ENCODE data around the gene SRC.
A peak's percentile ranks its signal among the peaks of the same experiment; 100 is the strongest.

The SRC gene

DNA sequence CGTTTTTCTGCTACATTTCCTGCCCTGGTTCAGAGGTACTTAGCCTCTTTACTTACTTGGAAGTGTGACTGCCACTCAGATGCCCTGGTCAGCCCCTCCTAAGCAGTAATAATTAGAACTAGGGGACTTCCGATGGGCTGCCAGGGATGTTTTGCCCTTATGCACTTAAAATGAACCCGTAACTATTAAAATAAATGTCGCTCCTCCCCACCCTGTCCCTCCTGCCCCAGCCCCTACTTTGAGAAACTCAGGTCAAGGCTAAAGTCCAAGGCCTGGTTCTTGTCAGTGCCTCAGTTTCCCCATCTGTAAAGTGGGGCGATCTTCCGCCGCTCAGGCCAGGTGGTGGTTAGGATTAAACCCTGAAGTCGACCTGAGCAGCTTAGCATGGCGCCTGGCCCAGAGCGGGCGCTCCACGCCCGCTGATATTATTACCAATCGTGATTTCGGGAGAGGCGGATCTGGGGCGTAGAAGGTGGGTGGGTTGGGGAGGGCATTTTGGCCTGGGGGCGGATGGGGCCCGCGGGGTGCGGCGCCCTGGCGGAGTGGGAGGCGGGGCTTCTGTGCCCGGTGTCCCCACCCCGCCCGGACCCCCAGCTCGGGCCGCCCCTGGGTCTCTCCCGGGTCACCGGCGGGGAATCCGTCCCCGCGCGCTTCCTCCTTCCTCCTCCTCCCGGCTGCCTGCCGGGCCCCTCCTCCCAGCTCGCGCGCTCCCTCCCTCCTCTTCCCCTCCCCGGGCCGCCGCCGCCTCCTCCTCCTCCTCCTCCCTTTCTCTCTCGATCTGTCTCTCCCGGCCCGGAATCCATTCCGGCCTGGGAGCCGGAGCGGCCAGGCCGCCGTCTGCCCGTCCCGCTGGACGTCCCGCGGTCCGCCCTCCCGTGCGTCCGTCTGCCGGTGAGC, at the start of gene SRC:
SRC (plus strand) TSS at position 802 of the 897 bp plus-strand sequence. CDS start 38,014 bp downstream, outside the sequence.
- DNase-seq, result peak; percentile 47 to 53

DNA sequence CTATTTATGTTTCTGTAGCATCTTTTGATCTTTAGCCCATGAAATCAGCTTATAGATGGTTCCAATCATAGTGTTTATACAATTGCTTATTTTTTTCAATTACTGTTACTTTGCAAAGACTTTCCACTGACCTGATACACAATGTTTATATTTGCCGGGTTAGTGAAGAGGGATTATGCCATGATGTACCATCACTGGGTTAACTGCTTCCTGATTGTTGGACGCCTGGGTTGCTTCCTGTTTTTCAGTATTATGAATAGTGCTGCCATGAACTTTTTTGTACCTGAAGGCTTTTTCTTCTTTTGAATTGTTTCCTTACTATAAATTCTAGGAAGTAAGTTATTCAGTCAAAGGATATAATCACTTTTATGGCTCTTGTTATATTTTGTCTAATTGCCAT, 49.6 kb upstream of the SRC start:
- DNase-seq, result no peak

DNA sequence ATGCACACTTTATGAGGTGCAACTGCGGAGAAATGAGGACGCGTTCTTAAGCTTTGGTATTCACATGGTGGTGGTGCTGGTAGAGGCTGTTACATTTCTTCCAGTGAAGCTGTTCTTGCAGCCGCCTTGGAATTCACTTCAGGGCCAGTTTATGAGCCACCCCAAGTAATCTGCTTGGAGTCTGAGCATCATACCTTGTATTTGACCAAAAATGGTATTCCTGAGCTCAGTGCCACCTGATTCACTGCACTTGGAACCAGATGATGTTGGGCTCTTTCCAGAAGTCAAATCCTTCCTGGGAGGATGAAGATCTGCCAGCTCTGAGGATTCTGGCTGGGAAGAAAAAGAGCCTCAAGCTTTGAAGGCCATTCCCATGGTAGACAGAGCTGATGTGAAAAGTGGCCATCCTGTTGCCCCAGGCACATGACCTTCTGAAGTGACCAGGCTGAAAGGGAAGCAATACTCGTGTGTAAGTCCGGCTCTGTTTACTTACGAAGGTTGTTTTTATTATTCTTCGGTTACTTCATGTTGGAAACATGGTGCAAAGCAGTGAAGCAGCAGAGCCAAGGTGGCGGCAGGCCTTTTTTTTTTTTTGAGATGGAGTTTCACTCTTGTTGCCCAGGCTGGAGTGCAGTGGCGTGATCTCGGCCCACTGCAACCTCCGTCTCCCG, 48.7 kb upstream of the SRC start:
- DNase-seq, result no peak

DNA sequence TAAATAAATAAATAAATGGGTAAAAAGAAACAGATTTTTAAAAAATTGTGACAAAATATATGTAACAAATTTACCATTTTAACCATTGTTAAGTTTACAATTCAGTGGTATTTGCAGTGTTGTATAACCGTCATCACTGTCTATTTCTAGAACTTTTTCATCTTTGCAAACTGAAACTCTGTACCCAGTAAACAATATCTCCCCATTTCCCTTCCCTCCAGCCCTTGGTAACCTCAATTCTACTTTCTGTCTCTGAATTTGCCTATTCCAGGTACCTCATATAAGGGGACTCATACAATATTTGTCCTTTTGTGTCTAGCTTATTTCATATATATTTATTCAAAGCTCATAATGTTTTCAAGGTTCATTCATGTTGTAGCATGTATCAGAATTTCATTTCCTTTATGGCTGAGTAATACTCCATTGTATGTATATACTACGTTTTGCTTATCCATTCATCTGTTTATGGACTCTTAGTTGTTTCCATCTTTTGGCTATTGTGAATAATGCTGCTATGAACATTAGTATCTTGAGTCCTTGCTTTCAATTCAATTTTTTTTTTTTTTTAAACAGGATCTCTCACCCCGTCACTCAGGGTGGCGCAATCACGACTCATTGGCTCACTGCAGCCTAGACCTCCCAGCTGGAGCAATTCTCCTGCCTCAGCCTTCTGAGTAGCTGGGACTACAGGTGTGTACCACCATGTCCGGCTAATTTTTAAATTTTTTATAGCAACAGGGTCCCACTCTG, 47.6 kb upstream of the SRC start:
- no peak for DNase-seq

DNA sequence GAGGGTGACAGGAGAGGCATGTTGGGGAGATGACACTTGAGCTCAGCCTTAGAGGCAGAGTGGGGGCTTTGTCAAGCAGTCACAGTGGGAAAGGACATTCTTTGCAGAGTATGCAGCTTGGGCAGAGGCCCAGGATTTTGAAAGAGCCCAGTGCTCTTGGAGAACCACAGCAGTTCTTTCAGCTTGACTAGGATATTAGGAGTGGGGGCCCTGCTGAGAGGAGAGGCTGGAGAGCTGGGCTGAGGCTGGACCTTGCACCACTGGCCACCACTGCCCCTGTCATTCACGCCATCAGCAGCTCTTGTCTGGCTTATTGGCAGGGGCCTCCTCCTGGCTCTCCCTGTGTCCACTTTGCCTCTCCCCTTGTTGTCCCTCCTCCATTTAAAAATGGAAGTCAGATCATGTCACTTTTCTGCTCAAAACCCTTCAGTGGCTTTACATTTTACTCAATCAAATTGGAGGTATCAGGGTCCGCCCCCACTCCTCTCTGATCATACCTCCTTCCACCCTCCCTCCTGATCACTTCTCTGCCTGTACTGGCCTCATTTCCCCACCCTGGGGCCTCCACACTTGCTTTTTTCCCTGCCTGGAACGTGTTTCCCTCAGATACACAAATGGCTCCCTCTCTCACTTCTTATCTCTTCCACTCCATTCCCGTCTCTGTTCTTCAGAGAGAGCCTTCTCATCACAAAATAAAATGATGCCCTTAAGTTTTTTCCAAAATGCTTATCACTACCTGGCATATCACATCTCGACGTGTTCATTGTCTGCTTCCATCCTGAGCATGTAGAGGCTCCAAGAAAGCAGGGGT, 46.0 kb upstream of the SRC start:
- no peak for DNase-seq

DNA sequence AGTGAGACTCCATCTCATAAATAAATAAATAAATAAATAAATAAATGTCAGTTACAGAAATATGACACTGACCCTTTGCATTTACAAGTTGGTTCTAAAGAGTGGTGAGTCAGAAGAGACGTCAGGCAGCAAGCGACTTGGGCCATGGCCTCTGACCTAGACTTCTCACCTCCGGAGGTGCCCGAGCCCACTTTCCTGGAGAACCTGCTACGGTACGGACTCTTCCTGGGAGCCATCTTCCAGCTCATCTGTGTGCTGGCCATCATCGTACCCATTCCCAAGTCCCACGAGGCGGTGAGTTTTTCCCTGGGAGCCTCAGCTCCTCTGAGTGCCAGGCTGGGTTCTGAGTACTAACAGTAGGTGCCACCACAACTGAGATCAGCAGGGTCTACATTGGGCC, 44.8 kb upstream of the SRC start:
- no peak for DNase-seq

DNA sequence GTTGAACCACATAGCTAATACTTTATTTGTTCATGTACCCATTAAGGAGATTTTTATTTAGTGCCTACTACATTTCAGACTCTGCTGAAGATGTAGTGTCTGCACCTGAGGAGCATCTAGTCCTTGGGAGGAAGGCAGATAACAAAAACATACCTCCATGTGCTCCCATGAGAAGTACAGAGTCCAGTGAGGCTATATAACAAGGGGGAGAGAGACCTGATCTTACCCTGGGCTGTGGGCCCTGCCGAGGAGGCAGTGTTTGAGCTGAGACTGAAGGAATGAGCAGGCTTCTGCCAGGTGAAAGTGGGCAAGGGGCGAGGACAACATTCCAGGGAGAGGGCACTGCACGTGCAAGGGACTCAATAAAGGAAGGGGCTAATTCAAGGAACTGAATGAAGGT, 44.4 kb upstream of the SRC start:
- no peak for DNase-seq

DNA sequence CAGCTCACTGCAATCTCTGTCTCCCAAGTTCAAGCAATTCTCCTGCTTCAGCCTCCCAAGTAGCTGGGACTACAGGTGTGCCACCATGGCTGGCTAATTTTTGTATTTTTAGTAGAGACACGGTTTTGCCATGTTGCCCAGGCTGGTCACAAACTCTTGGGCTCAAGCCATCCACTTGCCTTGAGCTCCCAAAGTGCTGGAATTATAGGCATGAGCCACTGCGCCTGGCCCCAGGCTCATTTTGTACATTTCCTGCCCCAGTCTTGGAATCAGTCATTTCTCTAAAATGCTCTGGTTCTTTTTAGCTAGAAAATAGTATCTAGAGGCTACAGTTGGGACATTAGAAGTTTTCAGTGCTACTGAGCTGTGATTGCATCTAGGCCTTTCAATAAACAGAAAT, 43.0 kb upstream of the SRC start:
- no peak for DNase-seq

DNA sequence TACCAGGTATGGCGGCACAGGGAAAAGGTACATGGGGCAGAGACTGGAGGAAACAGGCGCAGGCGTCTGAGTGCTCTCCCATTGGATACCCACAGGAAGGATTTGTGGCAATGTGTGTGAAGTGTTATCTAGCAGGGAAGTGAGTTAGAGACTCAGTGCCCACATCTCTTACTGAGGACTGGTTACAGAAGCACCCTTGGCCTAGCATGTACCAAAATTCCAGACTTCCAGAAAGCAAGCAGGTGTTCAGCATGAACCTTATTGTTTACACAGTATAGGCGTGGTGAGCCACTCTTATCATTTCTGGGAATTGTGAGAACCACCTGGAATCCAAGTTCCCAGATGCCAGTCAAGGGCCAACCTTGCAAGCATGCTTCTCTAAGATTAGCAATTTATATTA, 42.3 kb upstream of the SRC start:
- no peak for DNase-seq

DNA sequence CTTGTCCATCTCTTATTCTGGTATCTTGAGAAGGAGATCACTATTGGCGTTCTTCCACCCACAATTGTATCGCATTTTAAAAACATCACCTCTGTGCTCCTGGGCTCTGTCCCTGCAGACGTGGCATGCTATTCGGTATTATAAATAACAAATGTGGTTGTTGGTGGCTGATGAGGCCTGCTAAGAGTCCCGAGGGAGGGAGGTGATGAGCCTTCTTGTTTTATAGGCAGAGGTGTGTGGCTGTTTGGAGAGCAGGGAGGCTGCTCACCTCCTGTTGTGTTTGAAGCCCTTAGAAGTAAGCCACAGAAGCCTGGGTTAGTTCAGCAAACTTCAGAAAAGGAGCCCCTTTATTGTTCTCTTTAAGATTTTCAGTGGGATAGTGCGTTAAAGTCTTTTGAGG, 40.9 kb upstream of the SRC start:
- no peak for DNase-seq

DNA sequence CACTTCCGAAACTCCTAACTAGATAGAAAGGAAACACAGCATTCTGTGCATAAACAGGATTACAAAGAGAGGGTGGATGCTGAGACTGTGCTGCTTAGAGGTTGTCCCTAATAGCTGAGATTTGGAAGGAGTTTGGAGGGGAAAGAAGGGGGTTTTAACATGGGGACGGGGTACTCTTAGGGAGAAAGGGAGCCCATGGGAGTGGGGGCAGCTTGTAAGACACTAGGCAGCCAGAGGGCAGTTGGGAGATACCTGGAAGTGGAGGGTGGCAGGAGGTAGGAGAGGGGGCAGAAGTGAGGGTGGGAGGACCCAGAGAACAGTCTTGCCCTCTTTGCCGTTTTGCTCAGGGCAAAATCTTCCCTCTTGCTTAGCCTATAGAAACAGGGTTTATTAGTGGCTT, 40.1 kb upstream of the SRC start:
- no peak for DNase-seq

DNA sequence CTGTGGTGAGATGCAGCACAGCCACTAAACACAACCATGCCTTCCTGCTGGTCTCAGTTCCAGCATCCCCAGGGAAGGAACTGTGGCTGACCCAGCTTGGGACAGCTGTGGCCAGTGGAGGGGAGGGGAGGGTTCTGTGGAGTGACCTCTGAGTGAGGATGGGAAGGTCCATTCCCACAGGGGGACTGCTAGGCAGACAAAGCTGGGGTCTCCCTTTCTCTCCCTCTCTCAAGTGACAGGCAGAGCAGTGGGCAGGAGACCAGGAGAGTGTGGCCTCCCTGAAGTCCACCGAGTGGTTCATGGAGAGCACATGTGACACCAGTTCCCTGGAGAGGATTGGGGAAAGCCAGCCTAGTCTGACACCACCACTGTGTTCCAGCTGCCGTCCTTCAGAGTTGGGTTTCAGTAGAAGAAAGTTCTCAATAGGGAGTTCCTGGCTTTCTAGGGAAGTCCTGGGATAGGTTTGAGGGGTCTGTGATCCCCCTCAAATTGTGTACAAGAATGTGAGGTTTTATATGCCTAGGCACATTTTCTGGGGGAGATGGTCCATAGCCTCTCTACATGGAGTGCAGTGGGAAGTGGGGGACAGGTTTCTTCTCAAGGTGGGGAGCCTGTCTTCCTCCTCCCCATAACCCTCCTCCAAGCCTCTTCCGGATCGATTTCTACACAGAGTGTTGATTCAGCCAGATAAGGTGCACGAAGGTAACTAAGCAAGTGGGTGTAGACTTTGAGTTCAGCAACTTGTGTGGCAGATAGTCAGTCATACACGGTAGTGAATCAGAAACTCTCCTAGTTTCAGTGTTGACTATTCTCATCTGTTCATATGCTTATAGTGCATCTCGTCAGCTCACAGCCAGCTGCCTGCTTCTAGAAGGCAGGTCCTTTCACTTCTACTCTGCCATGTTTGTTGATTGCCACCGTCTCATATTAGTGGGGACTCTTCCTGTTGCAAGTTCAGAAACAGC, 37.6 kb upstream of the SRC start:
- DNase-seq, result no peak

DNA sequence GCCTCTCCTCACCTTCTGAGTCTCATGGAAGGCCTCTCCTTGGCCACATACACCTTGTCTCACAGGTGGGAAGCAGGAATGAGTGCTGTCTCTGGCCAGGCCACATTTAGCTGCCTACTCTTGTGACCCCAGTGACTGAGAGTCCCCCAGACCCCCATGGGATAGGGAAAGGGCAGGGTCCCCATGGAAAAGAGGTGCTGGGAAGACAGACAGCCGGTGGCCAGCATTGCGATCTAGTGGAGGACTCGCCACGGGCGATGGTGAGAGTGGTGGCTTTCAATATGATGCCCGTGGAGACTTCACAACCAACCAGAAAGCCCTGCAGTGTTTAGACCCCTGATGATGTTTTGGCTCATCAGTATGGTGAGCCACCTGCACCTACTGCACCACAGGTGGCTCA, 36.6 kb upstream of the SRC start:
- DNase-seq, result no peak

DNA sequence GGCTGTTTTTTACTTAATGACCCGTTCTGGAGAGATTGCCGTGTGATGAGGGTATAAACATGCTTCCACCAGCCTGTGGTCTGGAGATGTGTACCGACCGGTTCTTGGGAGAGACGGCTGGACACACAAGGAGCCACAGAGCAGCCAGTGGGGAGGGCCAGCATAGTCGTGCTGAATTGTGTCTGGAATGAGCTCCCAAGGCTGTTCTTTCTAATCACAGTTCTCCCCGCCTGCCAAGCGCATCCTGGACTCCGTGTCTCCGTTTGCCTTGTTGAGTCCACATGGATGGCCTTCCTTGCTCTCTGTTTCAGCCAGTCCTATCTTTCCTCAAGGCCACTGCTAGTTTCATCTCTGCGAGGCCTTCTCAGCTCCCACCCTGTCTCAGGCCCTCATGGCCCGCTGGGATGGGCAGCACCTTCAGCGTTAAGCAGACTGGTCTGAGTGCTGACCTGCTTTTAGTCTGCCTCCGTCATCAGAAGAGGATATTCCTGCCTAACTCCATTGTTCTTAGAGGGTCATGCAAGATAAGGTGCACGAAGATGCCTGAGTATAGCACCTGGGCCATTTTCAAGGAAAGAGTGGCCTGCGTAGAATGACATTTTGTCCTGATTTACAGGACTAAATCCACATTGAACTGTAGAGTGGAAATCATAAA, 35.9 kb upstream of the SRC start:
- DNase-seq, result no peak

DNA sequence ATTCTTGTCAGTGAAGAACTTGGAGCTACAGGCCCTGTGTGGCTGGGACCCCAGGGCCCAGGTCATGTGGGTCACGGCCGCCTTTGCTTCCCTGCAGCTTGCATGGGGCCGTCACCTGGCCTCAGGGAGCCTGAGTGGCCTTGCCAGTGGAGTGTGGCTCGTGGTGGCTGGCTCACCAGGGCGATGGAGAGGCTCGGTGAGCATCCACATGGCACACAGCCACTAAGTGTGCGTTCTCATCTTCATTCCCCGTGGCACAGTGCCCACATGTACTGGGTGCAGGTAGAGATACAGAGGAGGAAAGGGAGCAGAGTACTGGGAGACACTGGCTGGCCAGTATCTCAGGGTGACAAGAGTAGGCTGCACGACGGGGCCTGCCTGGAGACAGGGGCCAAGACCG, 35.0 kb upstream of the SRC start:
- DNase-seq, result no peak

DNA sequence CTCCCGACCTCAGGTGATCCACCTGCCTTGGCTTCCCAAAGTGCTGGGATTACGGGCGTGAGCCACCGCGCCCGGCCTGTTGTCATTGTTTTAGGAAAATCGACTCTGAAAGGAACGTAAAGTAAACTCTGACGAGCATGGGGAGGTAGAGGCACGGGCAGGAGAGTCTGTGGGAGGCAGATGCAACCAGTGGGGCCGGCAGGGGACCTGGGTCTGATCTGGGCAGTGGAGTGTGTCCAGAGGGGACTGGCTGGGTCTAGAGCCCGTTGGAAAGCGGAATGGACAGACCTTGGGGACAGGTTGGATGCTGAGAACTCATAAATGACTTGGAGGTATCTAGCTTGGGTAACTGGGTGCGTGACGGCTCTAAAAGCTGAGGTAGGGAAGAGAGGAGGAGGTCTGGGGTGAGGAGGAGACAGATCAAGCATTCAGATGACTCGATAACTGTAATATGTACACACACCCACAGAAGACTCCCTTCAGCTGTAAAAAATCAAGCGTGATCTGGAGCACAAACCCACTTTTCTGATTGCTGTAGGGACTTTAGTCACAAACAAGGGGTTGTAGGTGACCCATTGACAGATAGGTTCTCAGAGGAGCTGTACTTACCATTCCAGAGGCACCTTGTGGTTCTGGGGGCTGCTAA, 34.1 kb upstream of the SRC start:
- DNase-seq, result no peak

DNA sequence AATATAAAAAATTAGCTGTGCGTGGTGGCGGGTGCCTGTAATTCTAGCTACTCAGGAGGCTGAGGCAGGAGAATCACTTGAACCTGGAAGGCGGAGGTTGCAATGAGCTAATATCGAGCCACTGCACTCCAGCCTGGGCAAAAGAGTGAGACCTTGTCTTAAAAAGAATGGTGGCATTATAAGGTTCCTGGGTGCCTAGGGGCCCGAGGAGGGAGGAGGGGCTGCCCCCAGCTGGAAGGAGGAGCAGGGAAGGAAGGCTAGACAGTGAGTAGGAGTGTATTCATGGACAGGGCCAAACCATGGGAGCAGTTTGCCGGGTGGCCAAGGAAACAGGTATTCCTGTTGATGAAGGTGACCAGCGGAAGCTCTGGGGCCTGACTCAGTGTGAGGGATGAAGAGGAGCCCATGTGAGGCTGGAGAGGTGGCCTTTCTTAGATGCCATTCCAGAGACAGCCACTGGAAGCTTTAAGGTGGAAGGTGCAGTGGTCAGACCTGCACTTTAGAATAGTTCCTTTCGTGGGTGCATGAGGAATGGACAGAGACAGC, 32.3 kb upstream of the SRC start:
- no peak for DNase-seq

DNA sequence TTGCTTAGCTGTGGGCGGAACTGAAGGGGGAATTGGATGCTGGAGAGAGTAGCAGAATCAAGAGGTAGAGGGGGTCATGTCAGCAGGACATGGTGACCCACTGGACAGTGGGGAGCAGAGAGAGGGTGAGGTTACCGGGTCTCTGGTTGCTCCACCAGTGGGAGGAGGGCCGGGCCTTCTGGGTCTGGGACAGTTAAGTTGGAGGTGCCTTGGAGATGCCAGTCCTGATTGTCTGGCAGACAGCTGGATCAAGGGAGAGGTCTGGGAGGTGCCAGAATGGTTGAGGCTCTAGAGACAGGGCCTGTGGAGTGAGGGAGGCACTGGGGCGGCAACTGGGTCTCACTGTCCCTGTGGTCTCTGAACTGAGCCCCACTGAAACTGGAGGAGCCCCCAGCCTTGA, 31.8 kb upstream of the SRC start:
- DNase-seq, result no peak

DNA sequence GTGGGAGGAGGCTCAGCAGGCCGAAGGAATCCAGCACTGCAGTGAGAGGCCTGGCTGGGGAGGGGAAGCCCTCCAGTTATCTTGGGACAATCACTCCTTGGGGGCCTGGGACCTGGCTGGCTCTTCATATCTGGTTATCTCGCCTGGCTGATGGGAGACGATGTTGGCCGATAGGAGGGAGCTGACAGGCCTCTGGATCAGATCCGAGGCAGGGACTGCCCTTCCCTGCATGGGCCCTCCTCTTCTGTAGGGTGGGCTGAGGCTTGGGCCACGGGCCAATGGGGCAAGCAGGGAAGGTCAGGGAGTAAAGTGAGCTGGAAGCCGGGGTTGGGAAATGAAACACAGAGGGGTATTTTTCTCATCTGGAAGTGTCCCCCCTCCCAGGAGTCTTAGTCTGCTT, 31.3 kb upstream of the SRC start:
- no peak for DNase-seq

DNA sequence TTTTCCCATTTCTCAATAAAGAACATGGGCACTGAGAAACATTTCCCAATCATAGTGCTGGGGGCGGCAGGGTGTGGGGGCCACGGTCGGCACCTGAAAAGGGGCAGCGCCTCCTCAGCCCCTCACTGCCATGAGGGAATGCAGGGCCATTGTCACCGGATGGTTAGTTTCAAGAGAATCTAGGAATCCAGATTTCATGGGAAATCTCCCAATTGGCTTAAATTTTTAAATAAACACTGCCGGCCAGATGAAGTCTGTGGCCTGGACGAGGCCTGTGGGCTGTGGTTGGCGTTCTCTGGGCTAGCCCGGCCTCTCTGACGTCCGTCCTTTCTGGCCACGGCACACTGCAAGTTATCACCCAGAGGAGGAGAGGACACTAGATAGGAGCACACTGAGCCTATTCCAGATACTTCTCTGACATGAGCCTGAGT, 30.9 kb upstream of the SRC start:
- DNase-seq, result no peak
